Stimulated activated CD4-positive, alpha-beta T cell treated with anti-CD3 and anti-CD28 coated beads, TNF-alpha, amount 100 ng/mL, for 48 hours (primary cell): ENCODE results near the gene MORC4.
"Not testable (repeated sequence)": the region's sequence is repeated elsewhere in the genome, so short reads cannot be mapped to it uniquely, and the experiment has no call there.

Experiments
- DNase-seq, 3 donors: peaks; one replicate each; pipeline ENCODE4 v3.0.0-alpha.2; 2020; ENCODE audit warnings: low read depth in 3 of 3

Gene MORC4

GRCh38 chrX:107000013-107000515 lies at the start of gene MORC4:
Gene MORC4 (minus strand): TSS chrX:107000212. CDS start chrX:106999969, 243 bp downstream.
- DNase-seq = peak; percentile 40 to 56 (median 48)

DNA sequence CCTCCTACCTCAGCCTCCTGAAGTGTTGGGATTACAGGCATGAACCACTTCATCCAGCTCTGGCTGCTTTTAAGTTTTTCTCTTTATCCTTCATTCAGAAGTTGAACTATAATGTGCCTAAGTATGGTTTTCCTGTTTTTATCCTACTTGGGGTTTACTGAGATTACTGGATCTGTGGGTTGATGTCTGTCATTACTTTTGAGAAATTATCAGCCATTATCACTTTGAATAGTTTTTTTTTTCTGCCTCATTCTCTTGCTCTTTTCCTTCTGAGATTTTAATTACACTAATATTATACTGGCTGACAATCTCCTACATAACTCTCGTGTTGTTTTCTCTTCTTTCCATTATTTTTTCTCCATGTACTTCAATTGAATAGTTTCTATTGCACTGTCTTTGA lies 47.6 kb upstream of the MORC4 start:
- DNase-seq = no peak

GRCh38 chrX:107029752-107030151 lies 29.7 kb upstream of the MORC4 start:
- DNase-seq = no peak

- no peak for DNase-seq
Observed at GRCh38 chrX:107025545-107025944, 25.5 kb upstream of the MORC4 start.

DNA sequence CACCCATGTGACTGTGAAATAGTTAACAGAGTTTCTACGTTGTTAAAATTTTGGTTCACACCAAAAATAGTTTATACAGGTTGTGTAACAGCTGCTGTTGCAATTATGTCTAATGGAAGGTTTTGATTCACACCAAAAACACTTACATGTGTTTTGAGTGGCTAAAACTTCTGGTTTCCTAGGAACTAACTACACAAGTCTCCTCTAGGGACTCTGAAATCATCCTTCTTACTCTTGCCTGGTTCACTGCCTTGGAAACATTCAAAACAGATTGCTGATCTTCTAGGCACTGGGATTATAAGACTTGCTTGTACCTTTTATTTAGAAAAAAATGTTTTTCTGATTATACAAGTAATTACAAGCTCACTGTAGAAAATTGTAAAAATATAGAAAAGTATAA lies 14.9 kb upstream of the MORC4 start:
- no peak for DNase-seq

DNA sequence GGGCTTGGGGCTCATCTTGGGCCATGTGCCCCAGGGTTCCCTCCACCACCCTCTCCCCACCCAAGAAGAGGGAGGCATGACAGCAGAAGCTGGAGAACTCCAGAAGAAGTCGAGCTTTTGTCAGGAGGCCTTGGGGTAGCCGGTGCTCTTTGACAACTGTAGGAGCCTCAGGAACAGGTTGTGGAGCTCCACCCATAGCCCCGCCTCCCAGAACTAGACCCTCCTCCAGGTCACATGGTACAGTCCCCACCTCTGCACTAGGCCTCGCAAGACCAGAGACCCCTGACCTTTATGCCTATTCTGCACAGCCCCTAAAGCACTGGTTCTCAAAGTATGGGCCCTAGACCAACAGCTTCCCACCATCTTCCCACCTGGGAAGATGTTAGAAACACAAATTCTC lies 8.0 kb upstream of the MORC4 start:
- DNase-seq = no peak

GRCh38 chrX:106999002-106999975 lies 723 bp downstream of the MORC4 start:
- DNase-seq = peak in 2 of 3 donors; percentile 3 to 23

- no peak for DNase-seq
Observed at GRCh38 chrX:106997611-106998010, 2.4 kb downstream of the MORC4 start.

DNA sequence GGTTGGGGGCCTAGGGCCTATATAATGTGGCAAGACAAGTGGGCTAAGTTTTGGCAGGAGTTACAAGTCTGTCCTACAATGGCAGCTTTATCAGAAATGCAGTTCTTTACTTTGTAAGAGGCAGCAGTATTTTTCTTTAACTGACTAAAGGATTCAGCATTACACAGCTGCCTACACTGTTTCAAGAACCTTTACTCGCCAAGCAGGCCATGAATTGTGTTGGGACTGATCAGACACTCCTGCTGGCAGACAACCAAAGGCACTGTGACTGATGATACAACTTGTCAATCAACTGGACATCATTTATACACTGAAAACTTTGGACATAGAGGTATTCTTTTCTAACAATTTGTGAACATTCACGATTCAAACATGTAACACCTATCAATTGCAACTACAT lies 4.3 kb downstream of the MORC4 start:
- DNase-seq = no peak

- DNase-seq = no peak
Observed at GRCh38 chrX:106987488-106987887, 12.5 kb downstream of the MORC4 start.

DNA sequence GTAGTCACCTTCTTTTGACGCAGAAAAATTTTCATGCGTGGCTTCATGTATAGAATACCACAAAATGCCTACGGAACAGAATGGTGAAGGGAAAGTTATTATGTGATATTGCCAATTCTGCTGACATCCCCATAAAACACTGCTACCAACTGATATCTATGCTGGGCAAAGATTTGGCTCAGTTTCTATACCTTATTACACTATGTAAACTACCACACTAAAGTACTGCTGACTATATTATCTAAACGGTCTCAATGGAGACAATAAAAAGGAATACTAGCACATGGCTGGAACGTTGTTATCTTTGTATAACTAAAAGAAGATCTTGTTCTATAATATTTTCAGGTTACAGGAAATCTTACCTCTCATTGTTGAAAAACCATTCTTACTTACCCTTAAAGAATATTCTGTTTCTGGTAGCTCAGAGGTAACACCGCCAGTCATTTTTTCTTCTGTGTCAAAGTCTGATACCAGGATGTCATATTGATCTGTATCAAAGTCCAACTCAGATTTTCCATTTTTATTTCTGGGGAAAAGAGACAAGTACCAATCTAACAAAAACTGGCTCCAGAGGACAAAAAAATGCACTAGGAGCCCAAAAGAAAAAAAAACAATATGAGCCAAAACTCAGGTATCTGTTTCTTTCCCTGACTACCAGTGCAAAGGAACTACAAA lies 18.9 kb downstream of the MORC4 start:
- no peak for DNase-seq

DNA sequence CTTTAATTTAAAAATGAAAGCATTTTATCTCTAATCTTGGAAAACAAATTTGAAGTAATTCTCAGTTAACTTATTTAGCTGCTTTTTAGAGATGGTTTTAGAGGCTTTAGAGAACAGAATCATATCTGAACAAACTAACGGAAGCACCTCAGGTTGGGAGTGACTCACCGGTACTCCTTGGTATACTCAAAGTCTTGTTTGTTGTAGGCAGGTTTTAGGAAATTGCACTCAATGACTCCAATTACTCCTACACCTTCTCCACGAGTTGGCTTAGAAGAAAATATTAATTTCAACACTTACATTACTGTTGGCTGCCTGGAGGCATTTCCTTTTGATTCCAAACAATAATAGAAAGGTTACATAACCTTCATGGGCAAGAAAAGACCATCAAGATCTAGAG lies 23.6 kb downstream of the MORC4 start:
- DNase-seq = no peak

- DNase-seq = no peak
Observed at GRCh38 chrX:106973433-106974149, 26.4 kb downstream of the MORC4 start.

DNA sequence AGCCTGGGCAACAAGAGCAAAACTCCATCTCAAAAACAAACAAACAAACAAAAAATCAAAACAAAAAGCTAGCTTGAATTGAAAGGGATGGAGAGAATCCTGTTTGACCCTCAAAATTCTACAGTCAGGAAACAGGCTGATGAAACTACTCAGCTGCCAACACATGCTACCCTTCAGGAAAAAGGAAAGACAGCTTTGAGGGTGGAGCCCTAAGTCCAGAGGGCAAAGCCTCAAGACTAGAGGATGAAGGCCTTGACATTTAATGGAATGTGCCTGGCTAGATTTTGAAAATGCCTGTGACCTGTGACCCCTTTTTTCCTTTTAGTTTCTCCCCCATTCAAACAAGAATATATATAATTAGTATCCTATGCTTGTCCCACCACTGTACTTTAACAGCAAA lies 27.1 kb downstream of the MORC4 start:
- DNase-seq = no peak

GRCh38 chrX:106966547-106966946 lies 33.5 kb downstream of the MORC4 start:
- DNase-seq = not testable (repeated sequence)

GRCh38 chrX:106964290-106964689 lies 35.7 kb downstream of the MORC4 start:
- no peak for DNase-seq

- DNase-seq = no peak
Observed at GRCh38 chrX:106963111-106963510, 36.9 kb downstream of the MORC4 start.

- DNase-seq = no peak
Observed at GRCh38 chrX:106959901-106960300, 40.1 kb downstream of the MORC4 start.

DNA sequence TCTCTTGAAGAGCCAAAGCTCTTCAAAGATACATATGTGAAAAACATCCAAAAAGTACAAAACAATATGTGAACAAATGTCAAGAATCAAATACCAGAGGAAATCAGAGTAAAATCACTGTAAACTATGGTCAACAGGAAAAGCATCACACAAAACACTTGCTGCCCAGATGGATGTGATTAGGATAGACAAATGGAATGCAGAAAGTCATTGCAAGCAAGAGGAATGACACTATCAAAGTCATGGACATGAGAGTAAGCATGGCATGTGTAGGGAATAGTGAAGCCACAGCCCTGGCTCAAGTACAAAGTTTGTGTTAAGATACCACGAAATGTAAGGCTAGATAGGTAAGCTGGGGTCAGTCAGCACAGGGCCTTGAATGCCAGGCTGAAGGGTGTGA lies 42.2 kb downstream of the MORC4 start:
- DNase-seq = no peak

DNA sequence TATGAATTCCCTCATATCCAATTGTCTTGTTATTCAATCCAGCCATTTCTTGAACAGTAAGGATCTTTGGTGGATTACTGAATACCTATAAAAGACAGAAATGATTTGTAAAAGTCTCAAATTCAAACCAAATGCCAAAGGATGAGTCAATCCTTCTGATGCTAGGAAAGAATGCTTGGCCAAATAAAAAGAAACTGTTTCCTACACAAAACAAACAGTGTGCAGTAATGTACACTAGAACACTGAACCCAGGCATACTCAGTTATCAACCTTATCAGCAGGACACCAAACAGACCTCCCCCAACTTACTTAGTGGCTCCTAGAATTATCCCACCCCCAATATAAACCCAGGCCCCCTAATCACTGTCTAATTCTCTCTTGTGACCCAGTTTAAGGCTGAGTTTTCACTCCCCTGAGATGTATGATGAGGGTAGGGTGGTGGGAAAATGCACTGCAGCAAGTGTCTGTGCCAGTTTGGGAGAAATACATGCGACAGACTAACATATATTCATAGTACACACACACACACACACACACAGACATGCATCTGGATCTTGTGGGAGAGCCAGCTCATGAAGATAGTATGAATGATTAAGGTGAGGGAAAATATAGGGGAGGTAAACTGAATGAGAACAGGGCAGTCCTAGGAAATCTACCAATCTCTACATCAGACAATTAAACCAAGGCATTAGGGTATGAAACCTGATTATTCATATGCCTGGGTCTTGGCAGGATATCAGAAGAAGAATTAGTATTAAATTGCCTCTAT lies 44.8 kb downstream of the MORC4 start:
- DNase-seq = no peak

DNA sequence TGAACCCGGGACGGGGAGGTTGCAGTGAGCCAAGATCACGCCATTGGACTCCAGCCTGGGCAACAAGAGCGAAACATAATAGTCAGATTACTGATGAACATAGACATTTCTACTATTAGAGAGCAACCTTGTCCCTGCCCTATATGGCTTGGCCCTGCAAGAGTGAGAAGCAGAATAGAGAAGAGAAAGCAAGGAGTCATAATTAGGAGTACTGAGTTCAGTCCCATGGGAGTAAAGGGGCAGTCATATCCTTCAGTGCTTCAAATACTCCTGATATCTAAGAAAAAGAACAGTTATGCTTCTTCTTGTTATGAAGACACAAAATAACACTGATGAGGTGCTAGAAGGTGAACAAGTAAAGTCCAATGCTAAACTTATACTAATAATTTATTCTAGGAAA lies 46.0 kb downstream of the MORC4 start:
- DNase-seq = no peak
